ENCODE data around the gene FOSB. TPM values are rescaled to one million over a fixed set of nuclear protein-coding genes. Genes with fewer than 3 reads are reported as not detected.
A peak's percentile ranks its signal among the peaks of the same experiment; 100 is the strongest.

FOSB gene
- total and polyA plus RNA-seq, 9 of the 15 experiments (the other 6 are each of a cell fraction or from before 2014, with no cell fraction given): 0.11 to 2.7 (median 0.73) TPM

DNA sequence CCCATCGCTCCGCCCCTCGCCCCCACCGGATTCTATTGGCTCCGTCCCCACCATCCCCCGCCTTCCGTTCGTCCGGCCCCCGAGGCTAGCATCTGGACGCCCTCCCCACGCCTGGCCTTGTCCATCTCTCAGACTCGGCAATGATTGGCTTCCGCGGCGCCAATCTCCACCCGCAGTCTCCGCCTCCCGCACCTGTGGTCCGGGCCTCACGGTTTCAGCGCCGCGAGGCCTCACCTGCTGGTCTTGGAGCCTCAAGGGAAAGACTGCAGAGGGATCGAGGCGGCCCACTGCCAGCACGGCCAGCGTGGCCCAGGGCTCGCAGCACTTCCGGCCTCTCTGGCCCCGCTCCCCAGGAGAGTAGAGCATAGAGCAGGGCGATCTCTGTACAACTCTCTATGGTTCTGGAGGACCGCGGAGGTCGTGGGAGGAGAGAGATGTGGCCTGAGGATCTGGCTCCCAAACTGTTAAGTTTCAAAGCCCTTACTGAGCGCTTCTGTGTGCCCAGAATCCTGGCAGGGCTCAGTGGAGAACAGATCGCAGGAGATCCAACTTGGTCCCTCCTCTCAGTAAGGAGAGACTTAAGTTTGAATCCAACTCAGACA lies 44.1 kb upstream of the FOSB start, which contains the start of gene ERCC1 (continued):
- TF ChIP-seq, protein P1, sequence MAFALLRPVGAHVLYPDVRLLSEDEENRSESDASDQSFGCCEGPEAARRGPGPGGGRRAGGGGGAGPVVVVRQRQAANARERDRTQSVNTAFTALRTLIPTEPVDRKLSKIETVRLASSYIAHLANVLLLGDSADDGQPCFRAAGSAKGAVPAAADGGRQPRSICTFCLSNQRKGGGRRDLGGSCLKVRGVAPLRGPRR (CRISPR knock-in tag; IDR thresholded peaks at IDR 0.05): no peak
- TF ChIP-seq RB1 (IDR thresholded peaks at IDR 0.05; ENCODE audit: low read depth) (0 out of 2 replicates have a peak, but pooled peaks have one; percentile 28), ARID2 (IDR thresholded peaks at IDR 0.05) (no peak), KAT7 (CRISPR knock-in tag; IDR thresholded peaks at IDR 0.05; ENCODE audit: borderline replicate concordance) (peak; percentile 25; the same call in 1 of the 2 replicates), CBX3 (IDR thresholded peaks at IDR 0.05; ENCODE audit: borderline replicate concordance in 1 of 2, low read length in 2 of 2) (peak in 1 of 2 experiments; percentile 40; a peak in 1 of 3 replicates), ZNF197 (CRISPR knock-in tag; IDR thresholded peaks at IDR 0.05; ENCODE audit: low read depth) (0 out of 2 replicates have a peak, but pooled peaks have one; percentile 59), NFIC (IDR thresholded peaks at IDR 0.05) (peak; percentile 74)
- TF ChIP-seq, protein P2, sequence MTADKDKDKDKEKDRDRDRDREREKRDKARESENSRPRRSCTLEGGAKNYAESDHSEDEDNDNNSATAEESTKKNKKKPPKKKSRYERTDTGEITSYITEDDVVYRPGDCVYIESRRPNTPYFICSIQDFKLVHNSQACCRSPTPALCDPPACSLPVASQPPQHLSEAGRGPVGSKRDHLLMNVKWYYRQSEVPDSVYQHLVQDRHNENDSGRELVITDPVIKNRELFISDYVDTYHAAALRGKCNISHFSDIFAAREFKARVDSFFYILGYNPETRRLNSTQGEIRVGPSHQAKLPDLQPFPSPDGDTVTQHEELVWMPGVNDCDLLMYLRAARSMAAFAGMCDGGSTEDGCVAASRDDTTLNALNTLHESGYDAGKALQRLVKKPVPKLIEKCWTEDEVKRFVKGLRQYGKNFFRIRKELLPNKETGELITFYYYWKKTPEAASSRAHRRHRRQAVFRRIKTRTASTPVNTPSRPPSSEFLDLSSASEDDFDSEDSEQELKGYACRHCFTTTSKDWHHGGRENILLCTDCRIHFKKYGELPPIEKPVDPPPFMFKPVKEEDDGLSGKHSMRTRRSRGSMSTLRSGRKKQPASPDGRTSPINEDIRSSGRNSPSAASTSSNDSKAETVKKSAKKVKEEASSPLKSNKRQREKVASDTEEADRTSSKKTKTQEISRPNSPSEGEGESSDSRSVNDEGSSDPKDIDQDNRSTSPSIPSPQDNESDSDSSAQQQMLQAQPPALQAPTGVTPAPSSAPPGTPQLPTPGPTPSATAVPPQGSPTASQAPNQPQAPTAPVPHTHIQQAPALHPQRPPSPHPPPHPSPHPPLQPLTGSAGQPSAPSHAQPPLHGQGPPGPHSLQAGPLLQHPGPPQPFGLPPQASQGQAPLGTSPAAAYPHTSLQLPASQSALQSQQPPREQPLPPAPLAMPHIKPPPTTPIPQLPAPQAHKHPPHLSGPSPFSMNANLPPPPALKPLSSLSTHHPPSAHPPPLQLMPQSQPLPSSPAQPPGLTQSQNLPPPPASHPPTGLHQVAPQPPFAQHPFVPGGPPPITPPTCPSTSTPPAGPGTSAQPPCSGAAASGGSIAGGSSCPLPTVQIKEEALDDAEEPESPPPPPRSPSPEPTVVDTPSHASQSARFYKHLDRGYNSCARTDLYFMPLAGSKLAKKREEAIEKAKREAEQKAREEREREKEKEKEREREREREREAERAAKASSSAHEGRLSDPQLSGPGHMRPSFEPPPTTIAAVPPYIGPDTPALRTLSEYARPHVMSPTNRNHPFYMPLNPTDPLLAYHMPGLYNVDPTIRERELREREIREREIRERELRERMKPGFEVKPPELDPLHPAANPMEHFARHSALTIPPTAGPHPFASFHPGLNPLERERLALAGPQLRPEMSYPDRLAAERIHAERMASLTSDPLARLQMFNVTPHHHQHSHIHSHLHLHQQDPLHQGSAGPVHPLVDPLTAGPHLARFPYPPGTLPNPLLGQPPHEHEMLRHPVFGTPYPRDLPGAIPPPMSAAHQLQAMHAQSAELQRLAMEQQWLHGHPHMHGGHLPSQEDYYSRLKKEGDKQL (CRISPR knock-in tag; IDR thresholded peaks at IDR 0.05; ENCODE audit: borderline replicate concordance): no peak
- TF ChIP-seq, protein P3, sequence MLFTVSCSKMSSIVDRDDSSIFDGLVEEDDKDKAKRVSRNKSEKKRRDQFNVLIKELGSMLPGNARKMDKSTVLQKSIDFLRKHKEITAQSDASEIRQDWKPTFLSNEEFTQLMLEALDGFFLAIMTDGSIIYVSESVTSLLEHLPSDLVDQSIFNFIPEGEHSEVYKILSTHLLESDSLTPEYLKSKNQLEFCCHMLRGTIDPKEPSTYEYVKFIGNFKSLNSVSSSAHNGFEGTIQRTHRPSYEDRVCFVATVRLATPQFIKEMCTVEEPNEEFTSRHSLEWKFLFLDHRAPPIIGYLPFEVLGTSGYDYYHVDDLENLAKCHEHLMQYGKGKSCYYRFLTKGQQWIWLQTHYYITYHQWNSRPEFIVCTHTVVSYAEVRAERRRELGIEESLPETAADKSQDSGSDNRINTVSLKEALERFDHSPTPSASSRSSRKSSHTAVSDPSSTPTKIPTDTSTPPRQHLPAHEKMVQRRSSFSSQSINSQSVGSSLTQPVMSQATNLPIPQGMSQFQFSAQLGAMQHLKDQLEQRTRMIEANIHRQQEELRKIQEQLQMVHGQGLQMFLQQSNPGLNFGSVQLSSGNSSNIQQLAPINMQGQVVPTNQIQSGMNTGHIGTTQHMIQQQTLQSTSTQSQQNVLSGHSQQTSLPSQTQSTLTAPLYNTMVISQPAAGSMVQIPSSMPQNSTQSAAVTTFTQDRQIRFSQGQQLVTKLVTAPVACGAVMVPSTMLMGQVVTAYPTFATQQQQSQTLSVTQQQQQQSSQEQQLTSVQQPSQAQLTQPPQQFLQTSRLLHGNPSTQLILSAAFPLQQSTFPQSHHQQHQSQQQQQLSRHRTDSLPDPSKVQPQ (CRISPR knock-in tag; IDR thresholded peaks at IDR 0.05; ENCODE audit: borderline replicate concordance): no peak
- TF ChIP-seq, protein P4, sequence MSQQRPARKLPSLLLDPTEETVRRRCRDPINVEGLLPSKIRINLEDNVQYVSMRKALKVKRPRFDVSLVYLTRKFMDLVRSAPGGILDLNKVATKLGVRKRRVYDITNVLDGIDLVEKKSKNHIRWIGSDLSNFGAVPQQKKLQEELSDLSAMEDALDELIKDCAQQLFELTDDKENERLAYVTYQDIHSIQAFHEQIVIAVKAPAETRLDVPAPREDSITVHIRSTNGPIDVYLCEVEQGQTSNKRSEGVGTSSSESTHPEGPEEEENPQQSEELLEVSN (IDR thresholded peaks at IDR 0.05; ENCODE audit: borderline replicate concordance in 1 of 2, extremely low read depth in 1 of 2, insufficient read depth in 1 of 2, insufficient read length in 1 of 2, low read depth in 1 of 2, low read length in 1 of 2, poor library complexity in 1 of 2, severe bottlenecking in 1 of 2): peak; percentile 65
- TF ChIP-seq, protein P5, sequence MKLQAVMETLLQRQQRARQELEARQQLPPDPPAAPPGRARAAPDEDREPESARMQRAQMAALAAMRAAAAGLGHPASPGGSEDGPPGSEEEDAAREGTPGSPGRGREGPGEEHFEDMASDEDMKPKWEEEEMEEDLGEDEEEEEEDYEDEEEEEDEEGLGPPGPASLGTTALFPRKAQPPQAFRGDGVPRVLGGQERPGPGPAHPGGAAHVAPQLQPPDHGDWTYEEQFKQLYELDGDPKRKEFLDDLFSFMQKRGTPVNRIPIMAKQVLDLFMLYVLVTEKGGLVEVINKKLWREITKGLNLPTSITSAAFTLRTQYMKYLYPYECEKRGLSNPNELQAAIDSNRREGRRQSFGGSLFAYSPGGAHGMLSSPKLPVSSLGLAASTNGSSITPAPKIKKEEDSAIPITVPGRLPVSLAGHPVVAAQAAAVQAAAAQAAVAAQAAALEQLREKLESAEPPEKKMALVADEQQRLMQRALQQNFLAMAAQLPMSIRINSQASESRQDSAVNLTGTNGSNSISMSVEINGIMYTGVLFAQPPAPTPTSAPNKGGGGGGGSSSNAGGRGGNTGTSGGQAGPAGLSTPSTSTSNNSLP (IDR thresholded peaks at IDR 0.05; ENCODE audit: borderline replicate concordance, low read depth, low read length): peak; percentile 31; the same call in 1 of the 2 replicates
